Right ventricle myocardium superior (tissue), 1 donor: Measurements from ENCODE around the gene KRT14. TPM values are rescaled to one million over a fixed set of nuclear protein-coding genes. Genes with fewer than 3 reads are reported as not detected.
A peak's percentile ranks its signal among the peaks of the same experiment; 100 is the strongest.
"Not testable (repeated sequence)": the region's sequence is repeated elsewhere in the genome, so short reads cannot be mapped to it uniquely, and the experiment has no call there.

Source experiments
- ATAC-seq: fragments of 200-7000 bp; cut with Tn5 transposase; one replicate; pipeline ENCODE4 v1.9.1; 2020; ENCODE audit warnings: mild to moderate bottlenecking; ENCODE audit not compliant: poor library complexity
- DNase-seq: peaks from one replicate; pipeline ENCODE4 v3.0.0-alpha.2; 2020
- intact Hi-C: fragments of 100-400 bp; cut with DNase I; formaldehyde crosslinking; loops from one replicate; pipeline ENCODE4 v1.11.2; 2022
- long read RNA-seq: library from polyadenylated mRNA; unstranded; transcript quantifications from one replicate; pipeline ENCODE4 v2.0.0, GENCODE V29; 2021
- total RNA-seq: library from RNA; stranded (reverse); fragmentation: NEBNext Ultra II Directional; extraction: Animal tissue kit (Norgen Biotek cat#: 25700); gene quantifications from one replicate; pipeline ENCODE4 v1.2.1, GENCODE V29; 2021
- donor health status: DM: no; HTN: yes; CAD: no; lungs with severe emphysema.

Gene KRT14
- total RNA-seq: not detected
- long read RNA-seq: 0 reads

GRCh38 chr17:41586863-41587495, at the start of gene KRT14:
Gene KRT14 (minus strand): TSS chr17:41586895. CDS start chr17:41586834, 61 bp downstream.
- ATAC-seq: no peak
- intact Hi-C loops: no loop called here
- DNase-seq: no peak

GRCh38 chr17:41635121-41636097, 48.7 kb upstream of the KRT14 start:
- DNase-seq: peak; percentile 62
- intact Hi-C loops: no loop called here
- peak; percentile 80 for ATAC-seq

GRCh38 chr17:41634639-41635038, 47.9 kb upstream of the KRT14 start:
- no peak for ATAC-seq
- intact Hi-C loops: no loop called here

GRCh38 chr17:41633556-41634199, 47.0 kb upstream of the KRT14 start:
- intact Hi-C loops: no loop called here
- DNase-seq (no peak), ATAC-seq (no peak)

More at GRCh38 chr17:41634639-41635038, 47.9 kb upstream of the KRT14 start:
- DNase-seq: no peak

GRCh38 chr17:41632482-41633105, 45.9 kb upstream of the KRT14 start:
- DNase-seq: no peak
- intact Hi-C loops: no loop called here
- no peak for ATAC-seq

- no peak for ATAC-seq
These were observed 45.2 kb upstream of the KRT14 start for GRCh38 chr17:41631898-41632285.

GRCh38 chr17:41631025-41631897, 44.6 kb upstream of the KRT14 start:
- ATAC-seq (no peak), DNase-seq (peak; percentile 16)
- intact Hi-C loops: no loop called here

More at GRCh38 chr17:41631898-41632285, 45.2 kb upstream of the KRT14 start:
- peak; percentile 31 for DNase-seq
- intact Hi-C loops: no loop called here

- no peak for ATAC-seq
- peak; percentile 14 for DNase-seq
- intact Hi-C loops: no loop called here
These were observed 43.4 kb upstream of the KRT14 start for GRCh38 chr17:41629826-41630670.

GRCh38 chr17:41629316-41629715, 42.6 kb upstream of the KRT14 start:
- DNase-seq (peak; percentile 28), ATAC-seq (no peak)
- intact Hi-C loops: no loop called here

GRCh38 chr17:41628621-41629255, 42.0 kb upstream of the KRT14 start:
- ATAC-seq, intact Hi-C loops: not testable (repeated sequence)
- peak; percentile 9 for DNase-seq

- DNase-seq, ATAC-seq, intact Hi-C loops: not testable (repeated sequence)
These were observed 41.3 kb upstream of the KRT14 start for GRCh38 chr17:41628073-41628370.

- peak; percentile 26 for DNase-seq
- intact Hi-C loops: no loop called here
- ATAC-seq: no peak
These were observed 40.8 kb upstream of the KRT14 start for GRCh38 chr17:41627316-41628072.

- ATAC-seq, intact Hi-C loops, DNase-seq: not testable (repeated sequence)
These were observed 40.2 kb upstream of the KRT14 start for GRCh38 chr17:41626914-41627295.

- DNase-seq, intact Hi-C loops, ATAC-seq: not testable (repeated sequence)
These were observed 39.6 kb upstream of the KRT14 start for GRCh38 chr17:41626028-41626913.

GRCh38 chr17:41625602-41626001, 38.9 kb upstream of the KRT14 start:
- ATAC-seq: no peak
- intact Hi-C loops: no loop called here
- no peak for DNase-seq
